ENCODE data around the gene HSPA12A. TPM values are rescaled to one million over a fixed set of nuclear protein-coding genes. Genes with fewer than 3 reads are reported as not detected.

HSPA12A gene
- 51.3 TPM for polyA plus RNA-seq (ENCODE audit: insufficient read length)
- long read RNA-seq, donor 1, full-length matches to known transcripts, result 4 of 4 reads
- long read RNA-seq, donor 1, partial matches to known transcripts, result 0 of 4 reads
- long read RNA-seq, donor 1, other reads (novel, unspliced or antisense), result 0 of 4 reads
- long read RNA-seq, donor 2, full-length matches to known transcripts, result 11 of 11 reads
- long read RNA-seq, donor 2, partial matches to known transcripts, result 0 of 11 reads
- long read RNA-seq, donor 2, other reads (novel, unspliced or antisense), result 0 of 11 reads
- long read RNA-seq, donor 3, full-length matches to known transcripts, result 4 of 9 reads
- long read RNA-seq, donor 3, partial matches to known transcripts, result 5 of 9 reads
- long read RNA-seq, donor 3, other reads (novel, unspliced or antisense), result 0 of 9 reads
- long read RNA-seq, donor 4, partial matches to known transcripts, result 0 of 1 reads
- long read RNA-seq, donor 4, other reads (novel, unspliced or antisense), result 0 of 1 reads
- long read RNA-seq, donor 5, full-length matches to known transcripts, result 9 of 9 reads
- long read RNA-seq, donor 5, partial matches to known transcripts, result 0 of 9 reads
- long read RNA-seq, donor 5, other reads (novel, unspliced or antisense), result 0 of 9 reads
- long read RNA-seq, donor 6, full-length matches to known transcripts, result 4 of 4 reads
- long read RNA-seq, donor 6, partial matches to known transcripts, result 0 of 4 reads
- long read RNA-seq, donor 6, other reads (novel, unspliced or antisense), result 0 of 4 reads
- long read RNA-seq, donor 7, full-length matches to known transcripts, result 4 of 4 reads
- long read RNA-seq, donor 7, partial matches to known transcripts, result 0 of 4 reads
- long read RNA-seq, donor 7, other reads (novel, unspliced or antisense), result 0 of 4 reads
- long read RNA-seq, donor 8, full-length matches to known transcripts, result 2 of 2 reads
- long read RNA-seq, donor 8, partial matches to known transcripts, result 0 of 2 reads
- long read RNA-seq, donor 8, other reads (novel, unspliced or antisense), result 0 of 2 reads

GRCh38 chr10:116742367-116743265, at the start of gene HSPA12A:
TSS of gene HSPA12A (minus strand) at chr10:116742566. CDS start at chr10:116742469, 97 bp downstream.
- DNase-seq, result peak; percentile 80

- no peak for DNase-seq
These were observed 48.9 kb upstream of the HSPA12A start for GRCh38 chr10:116791241-116791640.

GRCh38 chr10:116787893-116788665, 45.7 kb upstream of the HSPA12A start:
- peak; percentile 83 for DNase-seq

- no peak for DNase-seq
These were observed 44.8 kb upstream of the HSPA12A start for GRCh38 chr10:116787053-116787659.

GRCh38 chr10:116785867-116786266, 43.5 kb upstream of the HSPA12A start:
- no peak for DNase-seq

GRCh38 chr10:116785282-116785681, 42.9 kb upstream of the HSPA12A start:
- DNase-seq, result no peak

GRCh38 chr10:116784651-116785050, 42.3 kb upstream of the HSPA12A start:
- no peak for DNase-seq

GRCh38 chr10:116784035-116784434, 41.7 kb upstream of the HSPA12A start:
- DNase-seq, result no peak

- no peak for DNase-seq
These were observed 40.8 kb upstream of the HSPA12A start for GRCh38 chr10:116783011-116783655.

- no peak for DNase-seq
These were observed 39.1 kb upstream of the HSPA12A start for GRCh38 chr10:116781370-116781884.

GRCh38 chr10:116780691-116781205, 38.4 kb upstream of the HSPA12A start:
- no peak for DNase-seq

- DNase-seq, result no peak
These were observed 36.8 kb upstream of the HSPA12A start for GRCh38 chr10:116779076-116779687.

- DNase-seq, result no peak
These were observed 34.6 kb upstream of the HSPA12A start for GRCh38 chr10:116777006-116777405.

GRCh38 chr10:116775488-116776400, 33.4 kb upstream of the HSPA12A start:
- DNase-seq, result no peak

GRCh38 chr10:116774728-116775151, 32.4 kb upstream of the HSPA12A start:
- DNase-seq, result no peak

GRCh38 chr10:116772909-116773705, 30.7 kb upstream of the HSPA12A start:
- no peak for DNase-seq

All from left kidney (tissue), 8 donors.